NCI-H187 (cell line): ENCODE data around the gene TSSC4.
"Not testable (repeated sequence)": the region's sequence is repeated elsewhere in the genome, so short reads cannot be mapped to it uniquely, and the experiment has no call there.

Experiments
- DNase-seq, 2 experiments: peaks; one replicate each; lab custom pipeline; 2025; lab: John Stamatoyannopoulos, UW

Gene TSSC4

DNA sequence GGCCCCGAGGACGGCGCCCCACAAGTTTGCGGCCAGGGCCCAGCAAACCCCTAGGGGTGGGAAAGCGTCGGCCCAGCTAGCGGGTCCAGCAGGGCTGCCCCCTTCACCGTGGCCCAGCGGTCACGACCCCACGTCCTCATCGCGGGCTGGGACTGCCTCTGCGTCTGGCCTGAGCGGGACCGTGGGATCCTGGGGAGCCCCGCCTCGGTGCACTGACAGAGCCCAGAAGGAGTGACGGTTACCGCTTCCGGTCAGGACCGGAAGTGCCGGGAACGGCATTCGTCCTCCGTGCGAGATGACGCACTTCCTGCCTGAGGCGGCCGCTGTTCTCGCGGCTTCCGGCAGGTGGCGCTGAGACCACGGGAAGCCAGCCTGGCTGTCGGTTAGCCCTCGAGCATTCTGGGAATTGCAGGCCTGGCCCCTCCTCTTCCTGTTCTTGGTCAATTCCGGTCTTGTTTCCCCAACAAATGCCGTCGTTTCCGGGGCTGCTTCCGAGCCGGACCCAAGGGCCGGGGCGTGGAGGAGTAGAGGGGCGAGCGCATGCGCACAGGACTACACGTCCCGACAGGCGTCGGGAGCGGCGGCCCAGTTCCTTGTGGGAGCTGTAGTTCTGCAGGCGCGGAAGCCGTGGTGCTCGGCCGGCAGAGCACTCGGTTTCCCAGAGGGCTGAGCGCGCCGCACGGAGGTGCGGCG lies at the start of gene TSSC4:
Gene TSSC4 (plus strand): TSS at position 682 of the 693 bp plus-strand sequence. CDS start 1,884 bp downstream, outside the sequence.
- peak; percentile 98 to 100 for DNase-seq

DNA sequence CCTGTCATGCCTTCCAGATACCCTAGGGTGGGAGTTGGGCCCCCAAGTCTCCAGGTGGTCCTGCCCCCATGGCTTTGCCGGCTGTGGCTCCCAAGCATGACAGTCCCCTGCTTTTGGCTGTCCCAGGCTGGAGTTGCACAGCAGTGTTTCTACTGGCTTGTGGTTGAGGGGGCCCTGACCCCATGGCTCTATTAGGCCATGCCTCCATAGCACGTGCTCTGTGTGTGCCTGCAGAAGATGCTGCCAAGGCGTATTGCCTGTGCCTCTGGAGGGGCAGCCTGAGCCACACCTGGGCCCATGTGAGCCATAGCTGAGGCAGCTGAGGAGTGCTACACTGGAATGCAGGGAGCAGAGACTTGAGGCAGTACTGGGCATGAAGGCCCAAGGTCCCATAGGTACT lies 48.8 kb upstream of the TSSC4 start:
- no peak for DNase-seq

DNA sequence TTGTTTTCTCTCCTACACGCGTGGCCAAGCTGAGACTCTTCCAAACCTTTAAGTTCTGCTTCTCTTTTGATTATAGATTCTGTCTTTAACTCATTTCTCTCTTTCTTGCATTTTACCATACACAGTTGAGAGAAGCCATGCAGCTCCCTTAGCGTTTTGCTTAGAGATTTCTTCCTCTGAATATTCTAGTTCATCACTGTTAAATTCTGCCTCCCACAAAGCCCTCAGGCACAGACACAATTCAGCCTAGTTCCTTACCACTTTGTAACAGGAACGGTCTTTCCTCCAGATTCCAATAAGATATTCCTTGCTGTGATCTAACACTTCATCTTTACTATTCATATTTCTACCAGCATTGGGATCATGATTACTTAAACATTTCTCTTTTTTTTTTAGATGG lies 48.1 kb upstream of the TSSC4 start:
- no peak for DNase-seq

DNA sequence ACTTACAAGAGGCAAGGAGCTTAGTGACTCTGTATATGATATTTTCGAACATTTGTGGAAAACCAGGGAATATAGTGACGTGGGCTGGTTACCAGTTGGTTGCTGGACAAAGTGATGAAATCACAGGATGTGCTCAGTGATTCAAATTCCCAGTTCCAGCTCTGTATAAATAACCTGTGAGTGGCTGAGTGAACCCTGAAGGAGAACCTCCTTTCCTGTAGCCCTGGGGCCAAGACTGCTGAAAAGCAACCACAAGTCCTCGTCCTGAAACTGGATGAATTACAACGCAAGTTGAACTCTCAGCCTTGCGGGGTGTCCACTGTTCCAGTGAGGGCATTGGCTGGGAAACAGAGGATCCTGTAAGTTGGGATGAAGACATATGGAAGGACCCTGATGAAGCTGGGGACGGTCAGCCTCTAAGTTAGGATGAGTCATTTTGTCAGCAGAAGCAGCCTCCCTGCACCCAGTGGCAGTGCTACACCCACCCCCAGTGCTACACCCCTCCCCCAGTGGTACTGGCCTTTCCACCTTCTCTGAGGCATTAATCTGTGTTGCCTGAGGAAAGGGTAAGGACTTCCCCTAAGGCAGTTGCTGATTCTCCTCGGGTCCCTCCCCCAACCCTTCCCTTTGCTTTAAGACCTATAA lies 45.4 kb upstream of the TSSC4 start:
- no peak for DNase-seq

DNA sequence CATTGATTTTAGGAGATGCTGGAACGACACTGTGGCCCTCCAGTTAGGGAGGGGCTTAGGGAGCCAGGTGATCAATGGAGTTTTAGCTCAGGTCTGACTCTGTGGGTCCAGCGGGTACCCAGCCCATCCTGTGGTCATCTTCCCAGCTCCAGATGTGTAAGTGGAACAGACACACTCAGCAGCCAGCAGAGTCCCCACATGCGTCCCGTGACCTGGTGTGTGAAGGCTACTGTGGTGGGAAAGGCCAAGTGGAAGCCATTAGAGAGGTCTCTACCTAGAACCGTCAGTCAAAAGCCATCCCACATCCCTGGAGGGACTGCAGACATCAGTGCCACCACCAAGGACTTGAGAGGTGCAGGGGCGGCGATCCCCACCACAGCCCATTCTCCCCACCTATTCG lies 43.3 kb upstream of the TSSC4 start:
- DNase-seq = no peak

DNA sequence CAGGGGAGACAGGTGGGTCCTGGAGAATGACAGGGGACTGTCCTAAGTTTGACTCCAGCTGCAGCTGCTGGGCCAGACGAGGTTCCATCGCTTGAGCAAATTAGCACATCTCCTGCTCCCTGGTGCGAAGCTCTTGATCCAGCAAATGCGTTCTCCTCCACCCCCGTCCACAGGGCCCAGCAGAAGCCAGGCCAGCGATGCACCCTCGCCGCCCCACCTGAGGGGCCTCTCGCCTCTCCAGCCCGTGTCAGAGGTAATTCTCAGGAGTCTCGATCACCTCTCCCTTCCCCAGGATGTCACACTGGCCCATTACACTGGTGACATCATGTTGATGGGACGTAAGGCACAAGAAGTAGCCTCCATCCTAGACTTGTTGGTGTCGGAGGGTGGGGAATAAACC lies 42.9 kb upstream of the TSSC4 start:
- not testable (repeated sequence) for DNase-seq

DNA sequence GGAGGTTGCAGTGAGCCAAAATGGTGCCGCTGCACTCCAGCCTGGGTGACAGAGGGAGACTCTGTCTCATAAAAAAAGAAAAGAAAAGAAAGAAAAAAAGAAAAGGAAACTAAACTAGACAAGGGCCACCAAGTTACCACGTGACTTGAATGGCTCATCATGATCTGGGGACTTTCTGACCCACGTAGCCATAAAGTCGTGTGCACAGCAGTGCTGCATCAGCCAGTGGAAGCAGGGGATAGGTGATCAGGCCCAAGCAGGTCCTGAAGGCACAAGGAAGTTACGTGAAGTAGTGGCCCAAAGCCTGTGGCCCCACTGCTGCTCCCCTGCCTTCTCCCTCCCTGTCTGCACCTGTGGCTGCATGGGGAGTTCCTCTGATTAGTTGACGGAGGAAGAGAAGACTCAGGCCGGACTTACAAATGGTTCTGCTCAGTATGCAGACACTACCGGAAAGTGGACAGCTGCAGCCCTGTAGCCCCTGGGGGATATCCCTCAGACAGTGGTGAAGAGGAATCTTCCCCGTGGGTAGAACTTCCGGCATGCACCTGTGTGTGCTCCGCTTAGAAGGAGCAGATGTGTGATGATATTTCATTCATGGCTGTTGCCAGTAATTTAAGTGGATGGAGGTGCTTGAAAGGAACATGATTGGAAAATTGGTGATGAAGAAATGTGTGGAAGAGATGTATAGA lies 41.7 kb upstream of the TSSC4 start:
- no peak for DNase-seq

DNA sequence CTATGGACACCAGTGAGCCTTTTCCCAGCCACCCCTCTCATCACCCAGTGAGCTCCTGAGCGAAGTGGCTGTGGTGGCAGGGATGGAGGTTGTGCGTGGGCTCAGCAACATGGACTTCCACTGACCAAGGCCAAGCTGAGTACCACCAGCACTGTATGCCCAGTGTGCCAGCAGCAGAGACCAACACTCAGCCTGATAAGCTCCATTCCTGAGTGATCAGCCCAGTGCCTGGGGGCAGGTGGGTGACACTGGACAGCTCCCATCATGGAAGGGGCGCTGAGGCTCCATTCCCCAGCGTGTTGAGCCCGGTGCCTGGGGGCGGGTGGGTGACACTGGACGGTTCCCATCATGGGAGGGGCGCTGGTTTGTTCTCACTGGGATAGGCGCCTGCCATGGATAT lies 41.0 kb upstream of the TSSC4 start:
- DNase-seq = no peak

DNA sequence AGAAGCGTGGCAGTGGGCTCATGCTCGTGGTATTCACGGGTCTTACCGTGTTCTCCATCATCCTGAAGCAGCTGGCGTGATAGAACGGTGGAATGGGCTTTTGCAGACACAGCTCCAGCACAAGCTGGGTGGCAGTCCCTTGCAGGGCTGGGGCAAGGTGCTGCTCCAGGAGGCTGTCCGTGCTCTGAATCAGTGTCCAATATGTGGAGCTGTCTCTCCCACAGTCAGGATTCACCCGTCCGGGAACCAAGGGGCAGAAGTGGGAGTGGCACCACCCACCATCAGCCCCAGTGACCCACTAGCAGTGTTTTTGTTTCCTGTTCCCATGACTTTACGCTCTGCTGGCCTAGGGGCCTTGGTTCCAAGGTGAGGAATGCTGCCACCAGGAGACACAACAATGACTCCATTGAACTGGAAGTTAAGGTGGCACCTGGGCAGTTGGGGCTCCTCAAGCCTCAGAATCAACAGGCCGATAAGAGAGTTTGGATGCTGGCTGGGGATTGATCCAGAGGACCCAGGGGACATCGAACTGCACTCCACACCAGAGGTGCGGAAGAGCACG lies 40.4 kb upstream of the TSSC4 start:
- no peak for DNase-seq

DNA sequence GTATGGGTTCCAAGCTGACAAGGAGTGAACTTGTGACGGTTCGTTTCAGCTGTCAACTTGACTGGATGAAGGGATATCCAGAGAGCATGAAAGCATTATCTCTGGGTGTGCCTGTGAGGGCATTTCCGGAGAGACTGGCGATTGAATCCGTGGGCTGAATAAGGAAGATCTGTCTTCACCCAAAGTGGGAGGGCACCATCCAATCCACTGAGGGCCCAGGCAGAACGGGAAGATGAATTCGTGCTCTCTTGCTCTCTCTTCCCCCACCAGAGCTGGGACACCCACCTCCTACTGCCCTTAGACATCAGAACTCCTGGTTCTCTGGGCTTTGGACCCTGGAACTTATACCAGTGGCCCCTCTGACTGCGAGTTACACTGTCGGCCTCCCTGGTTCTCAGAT lies 39.0 kb upstream of the TSSC4 start:
- DNase-seq = no peak

DNA sequence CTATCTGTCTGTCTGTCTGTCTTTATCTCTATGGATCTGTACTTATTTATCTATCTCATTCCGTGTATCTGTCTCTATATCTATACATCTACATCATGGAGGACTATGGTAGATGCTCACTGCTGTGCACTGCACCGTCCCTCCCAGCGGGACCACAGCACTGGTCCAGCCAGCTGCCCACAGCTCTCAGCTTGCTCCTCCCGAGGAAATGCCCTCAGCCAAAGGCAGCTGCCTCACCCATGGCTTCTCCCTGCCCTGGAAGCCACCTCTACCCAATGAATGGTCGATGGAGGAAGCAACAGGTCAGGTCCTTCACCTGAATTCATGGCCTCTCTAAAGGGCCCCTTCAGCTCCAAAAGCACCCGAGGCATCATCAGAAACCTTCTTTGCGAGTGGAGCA lies 38.1 kb upstream of the TSSC4 start:
- no peak for DNase-seq

DNA sequence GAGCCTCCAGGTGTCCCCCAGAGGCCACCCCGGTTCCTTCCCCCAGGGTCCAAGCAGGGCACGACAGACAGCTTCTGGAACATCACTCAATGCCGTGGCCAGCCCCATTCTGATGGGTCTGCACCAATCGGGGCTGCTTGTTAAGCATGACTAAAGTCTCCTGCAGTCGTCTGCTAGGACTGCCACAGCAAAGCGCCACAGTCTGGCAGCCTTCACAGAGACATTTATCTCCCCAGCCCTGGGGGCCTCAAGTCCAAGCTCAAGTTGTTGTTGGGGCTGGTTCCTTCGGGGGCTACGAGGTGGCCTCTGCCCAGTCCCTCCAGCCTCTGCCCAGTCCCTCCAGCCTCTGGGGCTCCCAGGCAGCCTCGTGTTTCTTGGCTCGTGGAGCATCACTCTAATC lies 37.4 kb upstream of the TSSC4 start:
- no peak for DNase-seq

DNA sequence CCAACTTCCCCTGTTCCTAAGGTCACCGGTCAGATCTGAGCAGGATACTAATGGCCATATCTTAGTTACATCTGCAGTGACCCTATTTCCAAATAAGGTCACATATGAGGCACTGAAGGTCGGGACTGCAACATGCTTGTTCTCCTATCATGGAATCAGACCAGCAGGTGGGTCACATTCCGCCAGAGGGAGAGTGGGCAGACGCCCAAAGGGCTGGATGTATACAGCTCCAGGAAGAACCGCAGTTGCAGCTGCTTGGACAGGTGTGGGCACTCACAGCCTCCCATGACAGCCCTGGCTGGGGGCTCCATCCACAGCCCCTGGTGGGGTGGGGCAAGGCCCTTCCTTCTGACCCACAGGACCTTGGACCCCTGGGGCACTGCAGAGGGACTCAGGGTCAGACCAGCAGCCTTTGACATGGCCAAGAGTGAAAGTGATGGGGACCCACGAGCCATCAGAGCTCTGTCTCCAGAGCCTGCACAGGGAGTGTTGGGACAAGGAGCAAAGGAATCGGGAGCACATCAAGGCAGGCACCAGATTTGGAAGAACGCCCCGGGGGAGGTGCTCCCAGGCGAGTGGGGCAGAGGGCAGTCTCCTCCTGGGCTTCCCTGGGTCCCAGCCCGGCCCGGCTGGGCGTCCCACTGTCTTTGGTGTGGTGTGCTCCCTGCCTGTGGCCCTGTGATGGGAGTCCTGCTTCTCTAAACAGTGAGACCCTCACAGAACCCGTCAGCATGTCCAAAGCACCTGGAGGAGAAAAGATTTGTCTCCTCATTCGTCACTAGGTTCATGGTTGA lies 36.8 kb upstream of the TSSC4 start:
- DNase-seq = no peak

DNA sequence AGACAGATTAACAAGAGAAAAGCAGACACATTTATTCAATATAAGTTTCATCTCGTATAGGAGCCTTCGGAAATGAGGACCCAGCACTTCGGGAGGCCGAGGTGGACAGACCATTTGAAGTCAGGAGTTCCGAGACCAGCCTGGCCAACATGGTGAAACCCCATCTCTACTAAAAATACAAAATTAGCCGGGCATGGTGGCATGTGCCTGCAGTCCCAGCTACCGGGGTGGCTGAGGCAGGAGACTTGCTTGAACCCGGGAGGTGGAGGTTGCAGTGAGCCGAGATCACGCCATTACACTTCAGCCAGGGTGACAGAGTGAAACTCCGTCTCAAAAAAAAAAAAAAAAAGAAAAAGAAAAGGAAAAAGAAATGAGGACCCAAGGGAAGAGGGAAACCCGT lies 36.2 kb upstream of the TSSC4 start:
- DNase-seq = not testable (repeated sequence)

DNA sequence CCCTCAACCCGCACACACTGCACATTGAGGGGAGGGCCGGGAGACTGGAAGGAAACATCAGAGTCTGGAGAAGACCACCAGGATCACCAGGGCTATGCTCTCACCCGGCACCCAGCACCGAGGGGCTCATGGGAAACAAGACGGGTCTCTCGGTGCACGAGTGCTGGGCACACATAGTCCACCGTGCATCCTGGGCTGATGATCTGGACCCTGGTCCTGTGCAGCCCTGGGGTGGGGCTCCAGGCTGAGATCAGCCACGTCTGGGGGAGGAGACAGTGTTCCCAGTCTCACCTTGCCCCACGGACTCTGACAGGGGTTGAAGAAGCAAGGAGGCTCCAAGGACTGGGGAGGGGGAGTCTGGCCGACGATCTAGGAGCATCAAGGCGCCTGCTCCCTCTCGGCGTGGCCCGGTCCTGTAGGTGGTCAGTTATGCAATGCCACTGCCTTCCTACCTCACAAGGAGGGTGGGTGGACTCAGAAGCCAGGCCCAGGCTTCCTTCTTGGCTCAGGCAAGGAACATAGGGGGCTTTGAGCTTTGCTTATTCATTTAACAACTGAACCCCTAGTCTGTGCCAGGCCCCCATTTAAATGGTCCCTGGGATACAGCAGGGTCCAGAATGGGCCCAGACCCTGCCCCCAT lies 34.9 kb upstream of the TSSC4 start:
- DNase-seq = no peak

DNA sequence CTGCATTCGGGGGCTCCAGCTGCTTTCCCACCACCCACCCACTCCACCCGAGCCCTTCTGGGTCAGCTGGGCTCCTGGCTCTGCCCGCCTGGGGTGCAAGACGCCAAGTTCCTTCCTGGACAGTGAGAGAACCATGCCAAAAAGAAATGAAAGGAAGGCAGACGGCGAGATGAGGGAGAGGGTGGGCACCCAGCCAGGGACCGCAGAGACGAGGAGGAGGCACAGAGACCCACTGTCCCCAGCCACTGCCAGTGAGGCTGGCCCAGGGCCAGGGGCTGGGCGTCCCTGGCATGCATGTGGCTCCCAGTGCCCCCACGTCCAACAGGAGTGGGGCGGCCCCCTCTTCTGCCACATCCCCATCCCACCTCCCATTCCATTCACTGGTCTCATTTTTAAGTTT lies 34.3 kb upstream of the TSSC4 start:
- DNase-seq = no peak

DNA sequence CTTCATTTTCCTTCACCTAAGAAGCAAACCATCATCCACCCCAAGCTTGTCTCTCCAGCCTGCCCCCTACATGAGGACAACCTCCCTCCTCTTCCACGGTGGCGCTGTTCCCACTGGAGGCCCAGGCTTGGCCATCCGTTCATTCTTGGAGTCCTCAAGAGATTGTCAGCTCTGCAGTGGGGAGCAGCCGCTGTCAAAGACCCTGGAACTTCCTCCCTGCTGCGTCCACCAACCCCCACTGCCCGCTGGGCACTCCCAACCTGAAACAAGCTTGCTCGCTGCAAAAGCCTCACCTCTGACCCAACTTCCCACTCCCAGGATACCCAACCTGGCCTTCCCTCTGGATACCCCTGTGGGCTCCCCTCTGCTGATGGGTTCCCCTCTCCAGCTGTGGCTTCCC lies 33.8 kb upstream of the TSSC4 start:
- no peak for DNase-seq

DNA sequence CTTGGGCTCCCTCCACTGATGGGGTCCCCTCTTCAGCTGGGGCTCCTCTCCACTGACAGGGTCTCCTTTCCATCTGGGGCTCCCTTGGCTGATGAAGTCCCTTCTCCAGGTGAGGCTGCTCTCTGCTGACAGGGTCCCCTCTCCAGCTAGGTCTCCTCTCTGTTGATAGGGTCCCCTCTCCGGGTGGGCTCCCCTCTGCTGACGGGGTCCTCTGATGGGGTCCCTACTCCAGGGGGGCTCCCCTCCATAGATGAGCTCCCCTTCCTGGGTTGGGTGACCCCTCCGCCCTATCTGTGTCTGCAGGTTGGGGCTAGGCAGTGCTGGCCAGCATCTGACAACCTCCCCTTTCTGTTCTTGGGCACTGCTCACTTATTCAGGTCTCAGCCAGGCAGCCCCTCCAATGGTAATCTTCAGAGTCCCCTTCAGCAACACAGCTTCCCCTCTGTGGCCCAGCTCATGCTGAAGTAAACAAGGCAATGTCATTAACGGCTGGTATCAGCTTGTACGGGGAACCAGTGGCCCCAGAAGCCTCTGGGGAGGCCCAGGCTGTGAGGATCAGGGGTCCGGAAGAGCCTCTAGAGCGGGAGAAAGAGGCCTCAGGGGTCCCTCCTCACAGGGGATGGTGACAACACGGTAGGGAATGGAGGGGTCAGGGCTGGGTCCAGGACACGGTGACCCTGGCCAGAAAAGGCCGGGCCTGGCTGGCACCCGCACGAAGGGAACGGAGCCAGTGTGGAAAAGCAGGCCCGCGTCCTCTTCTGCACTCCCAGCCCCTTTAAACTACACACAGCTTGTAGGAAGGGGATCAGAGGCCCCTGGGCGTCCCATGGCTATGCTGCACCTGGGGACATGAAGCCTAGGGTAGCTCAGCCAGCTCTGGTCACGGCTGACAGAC lies 33.0 kb upstream of the TSSC4 start:
- no peak for DNase-seq

DNA sequence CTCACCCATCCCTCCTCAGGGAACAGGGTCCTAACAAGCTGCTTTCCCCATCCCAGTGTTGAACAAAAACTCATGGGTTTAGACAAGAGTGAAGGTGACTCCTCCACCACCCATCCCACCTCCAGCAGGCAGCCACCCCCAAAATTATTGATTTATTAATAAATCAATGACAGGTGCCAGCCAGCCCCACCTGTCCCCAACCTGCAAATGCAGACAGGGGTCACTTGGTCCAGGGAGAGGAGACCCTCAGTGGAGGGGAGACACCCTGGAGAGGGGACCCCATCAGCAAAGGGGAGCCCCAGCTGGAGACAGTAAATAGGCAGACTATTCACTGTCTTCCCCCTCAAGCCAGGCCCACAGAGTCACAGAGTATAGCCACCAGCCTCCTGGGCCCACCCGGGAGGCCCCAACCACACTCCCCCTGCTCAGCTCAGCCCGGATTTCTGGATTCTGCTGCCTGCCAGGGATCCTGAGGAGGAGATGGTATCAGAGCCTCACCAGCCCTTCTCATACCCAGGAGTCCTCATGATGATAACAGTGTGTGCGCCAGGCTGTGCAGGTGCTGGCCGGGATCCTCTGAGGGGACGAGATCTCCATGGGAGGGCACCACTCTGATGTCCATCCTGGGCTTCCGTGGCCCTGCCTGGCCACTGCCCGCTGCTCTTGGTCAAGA lies 32.2 kb upstream of the TSSC4 start:
- no peak for DNase-seq

DNA sequence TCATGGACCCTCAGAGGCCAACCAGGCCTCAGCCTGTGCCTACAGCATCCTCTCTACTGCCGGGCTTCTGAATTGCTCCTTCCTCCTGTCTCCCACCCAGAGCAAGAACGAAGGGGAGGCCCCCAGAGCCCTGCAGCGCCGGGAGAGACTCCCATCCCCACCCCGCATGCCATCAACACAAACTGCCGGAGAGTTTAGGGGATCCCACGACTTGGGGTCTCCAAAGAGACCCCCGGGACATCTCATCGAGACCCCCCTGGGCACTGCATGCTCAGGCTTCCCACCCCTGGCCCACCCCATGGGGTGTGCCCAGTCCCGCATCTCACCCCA lies 31.7 kb upstream of the TSSC4 start:
- DNase-seq = no peak
